WERI-Rb-1 (cell line): Measurements from ENCODE around the gene DNHD1.
A peak's percentile ranks its signal among the peaks of the same experiment; 100 is the strongest.

Experiments used
- DNase-seq: peaks from one replicate; pipeline ENCODE4 v3.0.0-alpha.2; 2020
- H3K27ac ChIP-seq: fragments of 250-450 bp; sonication (Bioruptor Pico); 2 replicates; pipeline ENCODE4 v1.5.1; 2020; ENCODE audit warnings: mild to moderate bottlenecking, moderate library complexity
- H3K27me3 ChIP-seq: fragments of 250-450 bp; sonication (Bioruptor Pico); 2 replicates; pipeline ENCODE4 v1.5.1; 2021; ENCODE audit warnings: mild to moderate bottlenecking, low read depth, moderate library complexity; ENCODE audit not compliant: insufficient read depth, severe bottlenecking
- H3K36me3 ChIP-seq: fragments of 250-450 bp; sonication (Bioruptor Pico); 2 replicates; pipeline ENCODE4 v1.5.1; 2020; ENCODE audit warnings: mild to moderate bottlenecking, moderate library complexity
- H3K4me3 ChIP-seq: 2 replicates; pipeline ENCODE4 v1.5.1; 2011; ENCODE audit warnings: low read depth, mild to moderate bottlenecking, control low read depth, low read length
- H3K9me3 ChIP-seq: fragments of 250-450 bp; sonication (Bioruptor Pico); 2 replicates; pipeline ENCODE4 v1.5.1; 2021; ENCODE audit warnings: mild to moderate bottlenecking, moderate library complexity; ENCODE audit not compliant: severe bottlenecking
- CTCF ChIP-seq: IDR thresholded peaks from 2 replicates; pipeline ENCODE4 v1.5.1; 2011; ENCODE audit warnings: low read depth, mild to moderate bottlenecking, control low read depth, inconsistent platforms, low read length

DNHD1 gene

GRCh38 chr11:6469599-6469998 lies 27.5 kb upstream of the DNHD1 start:
- Histone ChIP-seq H3K27ac (no peak overlapping the region), H3K4me3 (no peak overlapping the region), H3K9me3 (no peaks in the 10 kb centered on the region), H3K36me3 (peaks cover 6% of the 10 kb centered on the region), H3K27me3 (no peaks in the 10 kb centered on the region)
- no peak for TF ChIP-seq CTCF
- no peak for DNase-seq

GRCh38 chr11:6472934-6473333 lies 24.1 kb upstream of the DNHD1 start:
- Histone ChIP-seq H3K27me3 (no peaks in the 10 kb centered on the region), H3K9me3 (no peaks in the 10 kb centered on the region), H3K27ac (peak overlapping the region; percentile 28), H3K36me3 (peaks cover 8% of the 10 kb centered on the region), H3K4me3 (peak overlapping the region; percentile 83)
- TF ChIP-seq CTCF, result no peak
- DNase-seq, result peak; percentile 49

- Histone ChIP-seq H3K27ac (peak within 1 kb of the TSS; percentile 73), H3K36me3 (peaks cover 16% of the 10 kb centered on the region), H3K27me3 (no peaks in the 10 kb centered on the region), H3K4me3 (peak within 1 kb of the TSS; percentile 83), H3K9me3 (no peaks in the 10 kb centered on the region)
- DNase-seq, result peak; percentile 95
- TF ChIP-seq CTCF, result peak; percentile 45
Measured at GRCh38 chr11:6473451-6474412, 23.3 kb upstream of the DNHD1 start, which contains the start of gene TRIM3. Gene TRIM3, minus strand, starts transcription at chr11:6473941. Its CDS starts 8,246 bp downstream, at chr11:6465695.

- DNase-seq, result no peak
- H3K27ac ChIP-seq, result peak overlapping the region; percentile 73
- H3K36me3 ChIP-seq, result peaks cover 21% of the 10 kb centered on the region
- no peaks in the 10 kb centered on the region for H3K9me3 ChIP-seq
- H3K27me3 ChIP-seq, result no peaks in the 10 kb centered on the region
- no peak for TF ChIP-seq CTCF
- peak overlapping the region; percentile 59 for H3K4me3 ChIP-seq
Measured at GRCh38 chr11:6474413-6474792, 22.7 kb upstream of the DNHD1 start.

GRCh38 chr11:6474806-6475500 lies 22.1 kb upstream of the DNHD1 start:
- TF ChIP-seq CTCF, result no peak
- no peak for DNase-seq
- Histone ChIP-seq H3K27me3 (no peaks in the 10 kb centered on the region), H3K4me3 (no peak overlapping the region), H3K36me3 (peaks cover 23% of the 10 kb centered on the region), H3K9me3 (no peaks in the 10 kb centered on the region), H3K27ac (peak overlapping the region; percentile 73)
